ENCODE measurements around the gene CRYAB. TPM values are rescaled to one million over a fixed set of nuclear protein-coding genes. Genes with fewer than 3 reads are reported as not detected.

The CRYAB gene
- total RNA-seq, 1 experiment from 2014 or later = 1.6 TPM

GRCh38 chr11:111954154-111954553 is 42.6 kb upstream of the CRYAB start:
- BruUV-seq (replicated peaks) = no TSS peak
- Histone ChIP-seq H3K27ac (ENCODE audit: low read depth, low read length, poor library complexity, severe bottlenecking) (no peak overlapping the region), H3K27me3 (replicated peaks; ENCODE audit: insufficient read depth, low read depth, low read length, poor library complexity) (no peaks in the 10 kb centered on the region), H3K4me1 (ENCODE audit: insufficient read depth, low read length, poor library complexity, severe bottlenecking) (peaks cover 3% of the 10 kb centered on the region), H3K36me3 (ENCODE audit: insufficient read depth, low read length, poor library complexity, severe bottlenecking) (no peaks in the 10 kb centered on the region), H3K9me3 (ENCODE audit: low read depth, low read length, poor library complexity, severe bottlenecking) (no peaks in the 10 kb centered on the region), H3K4me3 (ENCODE audit: low read depth, low read length, poor library complexity, severe bottlenecking) (no peak overlapping the region)
- ChIA-PET POLR2A (ENCODE audit: low non-redundant PET) (no interaction called here), CTCF (no interaction called here)
- no peak for DNase-seq (ENCODE audit: low spot score)
- intact Hi-C loops (cut with micrococcal nuclease; ENCODE audit: unreplicated experiment) = no loop called here
- TF ChIP-seq EZH2 (IDR thresholded peaks at IDR 0.05; ENCODE audit: borderline replicate concordance, low read depth, low read length, poor library complexity, severe bottlenecking) = no peak
- no peak for TF ChIP-seq CTCF (conservative IDR thresholded peaks at IDR 0.05; ENCODE audit: low read depth, low read length)

- Histone ChIP-seq H3K4me1 (ENCODE audit: insufficient read depth, low read length, poor library complexity, severe bottlenecking) (peaks cover 3% of the 10 kb centered on the region), H3K4me3 (ENCODE audit: low read depth, low read length, poor library complexity, severe bottlenecking) (no peak overlapping the region), H3K27me3 (replicated peaks; ENCODE audit: insufficient read depth, low read depth, low read length, poor library complexity) (no peaks in the 10 kb centered on the region), H3K36me3 (ENCODE audit: insufficient read depth, low read length, poor library complexity, severe bottlenecking) (no peaks in the 10 kb centered on the region), H3K9me3 (ENCODE audit: low read depth, low read length, poor library complexity, severe bottlenecking) (no peaks in the 10 kb centered on the region), H3K27ac (ENCODE audit: low read depth, low read length, poor library complexity, severe bottlenecking) (no peak overlapping the region)
- TF ChIP-seq CTCF (conservative IDR thresholded peaks at IDR 0.05; ENCODE audit: low read depth, low read length) (no peak), EZH2 (IDR thresholded peaks at IDR 0.05; ENCODE audit: borderline replicate concordance, low read depth, low read length, poor library complexity, severe bottlenecking) (no peak)
- intact Hi-C loops (cut with micrococcal nuclease; ENCODE audit: unreplicated experiment) = no loop called here
- CTCF ChIA-PET = no interaction called here
- POLR2A ChIA-PET (ENCODE audit: low non-redundant PET) = no interaction called here
- no TSS peak for BruUV-seq (replicated peaks)
- no peak for DNase-seq (ENCODE audit: low spot score)
Measured at GRCh38 chr11:111951565-111951964, 40.0 kb upstream of the CRYAB start.

GRCh38 chr11:111949519-111950426 is 38.2 kb upstream of the CRYAB start:
- ChIA-PET CTCF (no interaction called here), POLR2A (ENCODE audit: low non-redundant PET) (no interaction called here)
- Histone ChIP-seq H3K9me3 (ENCODE audit: low read depth, low read length, poor library complexity, severe bottlenecking) (no peaks in the 10 kb centered on the region), H3K4me3 (ENCODE audit: low read depth, low read length, poor library complexity, severe bottlenecking) (no peak overlapping the region), H3K36me3 (ENCODE audit: insufficient read depth, low read length, poor library complexity, severe bottlenecking) (no peaks in the 10 kb centered on the region), H3K27me3 (replicated peaks; ENCODE audit: insufficient read depth, low read depth, low read length, poor library complexity) (no peaks in the 10 kb centered on the region), H3K4me1 (ENCODE audit: insufficient read depth, low read length, poor library complexity, severe bottlenecking) (peaks cover 3% of the 10 kb centered on the region), H3K27ac (ENCODE audit: low read depth, low read length, poor library complexity, severe bottlenecking) (no peak overlapping the region)
- no peak for DNase-seq (ENCODE audit: low spot score)
- TF ChIP-seq CTCF (conservative IDR thresholded peaks at IDR 0.05; ENCODE audit: low read depth, low read length) (no peak), EZH2 (IDR thresholded peaks at IDR 0.05; ENCODE audit: borderline replicate concordance, low read depth, low read length, poor library complexity, severe bottlenecking) (no peak)
- intact Hi-C loops (cut with micrococcal nuclease; ENCODE audit: unreplicated experiment) = no loop called here
- no TSS peak for BruUV-seq (replicated peaks)
